SJCRH30 (cell line): Measurements from ENCODE around the gene ZNF780B. TPM values are rescaled to one million over a fixed set of nuclear protein-coding genes. Genes with fewer than 3 reads are reported as not detected.

ENCODE experiments used
- DNase-seq, 2 experiments: peaks; one replicate each; pipeline ENCODE4 v3.0.0-alpha.2; 2015 to 2020
- H3K27ac ChIP-seq: fragments of 250-450 bp; sonication (Bioruptor Pico); 2 replicates; pipeline ENCODE4 v1.5.1; 2020; ENCODE audit warnings: mild to moderate bottlenecking, moderate library complexity
- H3K27me3 ChIP-seq: fragments of 250-450 bp; sonication (Bioruptor Pico); 2 replicates; pipeline ENCODE4 v1.5.1; 2020; ENCODE audit warnings: mild to moderate bottlenecking, moderate library complexity
- H3K36me3 ChIP-seq: fragments of 250-450 bp; sonication (Bioruptor Pico); 2 replicates; pipeline ENCODE4 v1.5.1; 2020; ENCODE audit warnings: mild to moderate bottlenecking, moderate library complexity
- H3K4me1 ChIP-seq: fragments of 250-450 bp; sonication (Bioruptor Pico); 2 replicates; pipeline ENCODE4 v1.5.1; 2020; ENCODE audit warnings: mild to moderate bottlenecking, moderate library complexity
- H3K4me3 ChIP-seq: fragments of 250-450 bp; sonication (Bioruptor Pico); 2 replicates; pipeline ENCODE4 v1.5.1; 2020; ENCODE audit warnings: mild to moderate bottlenecking, moderate library complexity
- H3K9me3 ChIP-seq: fragments of 250-450 bp; sonication (Bioruptor Pico); replicated peaks from 2 replicates; pipeline ENCODE4 v1.5.1; 2020; ENCODE audit warnings: mild to moderate bottlenecking, moderate library complexity
- total RNA-seq: library from RNA; depleted of rRNA; stranded (reverse); fragments of >200 nt; shearing (Covaris generic); gene quantifications from 2 replicates; pipeline ENCODE4 v1.2.3, GENCODE V29; 2014

ZNF780B gene
- total RNA-seq, 1 experiment from 2014 or later: 27.4 TPM

GRCh38 chr19:40006273-40006691, 49.7 kb downstream of the ZNF780B start:
- H3K27ac ChIP-seq: no peak overlapping the region
- DNase-seq: peak in 1 of 2 experiments; percentile 12

DNA sequence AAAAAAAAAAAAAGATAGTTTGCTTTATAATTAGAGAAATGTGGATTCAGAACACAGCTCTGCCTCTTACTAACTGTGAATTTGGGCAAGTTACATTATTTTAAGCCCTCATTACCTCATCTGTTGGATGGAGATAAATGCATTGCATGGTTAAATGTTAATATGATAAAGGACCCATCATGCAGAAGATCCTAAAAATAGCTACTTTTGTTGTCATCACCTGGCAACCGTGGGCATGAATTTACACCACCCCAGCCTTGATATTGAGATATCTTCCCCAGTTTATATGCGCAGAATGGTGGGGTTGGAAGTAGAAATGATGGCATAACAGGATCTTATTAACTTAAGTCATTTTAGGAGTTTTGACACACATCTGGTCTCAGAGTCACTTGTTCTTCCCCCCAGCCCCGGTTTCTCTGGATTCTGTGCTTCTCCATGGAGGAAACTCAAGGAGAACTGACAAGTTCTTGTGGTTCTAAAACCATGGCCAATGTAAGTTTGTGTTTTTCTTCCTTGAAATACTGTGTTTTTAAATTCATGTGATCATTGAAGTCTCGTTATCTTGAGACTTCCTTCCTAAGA, 50.2 kb downstream of the ZNF780B start:
- no peak for DNase-seq
- H3K4me3 ChIP-seq: no peak overlapping the region

More at GRCh38 chr19:40006273-40006691, 49.7 kb downstream of the ZNF780B start:
- H3K27me3 ChIP-seq: no peaks in the 10 kb centered on the region
- no peak overlapping the region for H3K4me3 ChIP-seq
- H3K36me3 ChIP-seq: peaks cover 11% of the 10 kb centered on the region; the same call in 1 of the 2 replicates
- H3K4me1 ChIP-seq: no peaks in the 10 kb centered on the region
- peaks cover 8% of the 10 kb centered on the region for H3K9me3 ChIP-seq

GRCh38 chr19:39998501-39998900, 57.5 kb downstream of the ZNF780B start:
- Histone ChIP-seq H3K27me3 (no peaks in the 10 kb centered on the region), H3K9me3 (no peaks in the 10 kb centered on the region; the same call in none of the 2 replicates), H3K4me1 (peaks cover 9% of the 10 kb centered on the region; the same call in 1 of the 2 replicates), H3K4me3 (no peak overlapping the region), H3K27ac (no peak overlapping the region), H3K36me3 (no peaks in the 10 kb centered on the region)
- no peak for DNase-seq

More for the DNA sequence above, 50.2 kb downstream of the ZNF780B start:
- Histone ChIP-seq H3K27me3 (no peaks in the 10 kb centered on the region), H3K9me3 (peaks cover 8% of the 10 kb centered on the region), H3K27ac (no peak overlapping the region), H3K4me1 (no peaks in the 10 kb centered on the region), H3K36me3 (peaks cover 11% of the 10 kb centered on the region; the same call in 1 of the 2 replicates)

GRCh38 chr19:39997638-39998216, 58.3 kb downstream of the ZNF780B start:
- H3K4me1 ChIP-seq: peaks cover 9% of the 10 kb centered on the region; the same call in 1 of the 2 replicates
- H3K4me3 ChIP-seq: peak overlapping the region; percentile 86
- H3K36me3 ChIP-seq: no peaks in the 10 kb centered on the region
- H3K27me3 ChIP-seq: no peaks in the 10 kb centered on the region
- H3K9me3 ChIP-seq: no peaks in the 10 kb centered on the region; the same call in none of the 2 replicates
- no peak for DNase-seq
- peak overlapping the region; percentile 62 for H3K27ac ChIP-seq

GRCh38 chr19:39996811-39997637, 59.0 kb downstream of the ZNF780B start, which contains the start of gene ZNF546:
Gene ZNF546 (plus strand): TSS chr19:39997060. CDS start chr19:39998327, 1,267 bp downstream.
- peak within 1 kb of the TSS; percentile 62 for H3K27ac ChIP-seq
- no peaks in the 10 kb centered on the region for H3K27me3 ChIP-seq
- peaks cover 9% of the 10 kb centered on the region; the same call in 1 of the 2 replicates for H3K4me1 ChIP-seq
- no peaks in the 10 kb centered on the region for H3K36me3 ChIP-seq
- H3K9me3 ChIP-seq: no peaks in the 10 kb centered on the region; the same call in none of the 2 replicates
- H3K4me3 ChIP-seq: peak within 1 kb of the TSS; percentile 86
- peak; percentile 91 to 93 for DNase-seq

GRCh38 chr19:39996218-39996810, 59.7 kb downstream of the ZNF780B start:
- H3K4me3 ChIP-seq: peak overlapping the region; percentile 86
- DNase-seq: peak; percentile 62 to 76
- no peaks in the 10 kb centered on the region for H3K36me3 ChIP-seq
- no peaks in the 10 kb centered on the region; the same call in none of the 2 replicates for H3K9me3 ChIP-seq
- peak overlapping the region; percentile 62 for H3K27ac ChIP-seq
- H3K27me3 ChIP-seq: no peaks in the 10 kb centered on the region
- H3K4me1 ChIP-seq: peaks cover 9% of the 10 kb centered on the region; the same call in 1 of the 2 replicates

- Histone ChIP-seq H3K4me3 (peak overlapping the region; percentile 86), H3K36me3 (no peaks in the 10 kb centered on the region), H3K9me3 (no peaks in the 10 kb centered on the region; the same call in none of the 2 replicates), H3K27me3 (no peaks in the 10 kb centered on the region), H3K4me1 (peaks cover 9% of the 10 kb centered on the region; the same call in 1 of the 2 replicates), H3K27ac (no peak overlapping the region)
- DNase-seq: no peak
Observed at GRCh38 chr19:39995794-39996193, 60.2 kb downstream of the ZNF780B start.

GRCh38 chr19:39994361-39994760, 61.7 kb downstream of the ZNF780B start:
- peaks cover 9% of the 10 kb centered on the region; the same call in 1 of the 2 replicates for H3K4me1 ChIP-seq
- H3K36me3 ChIP-seq: no peaks in the 10 kb centered on the region
- no peak overlapping the region for H3K27ac ChIP-seq
- no peaks in the 10 kb centered on the region; the same call in none of the 2 replicates for H3K9me3 ChIP-seq
- no peak for DNase-seq
- no peak overlapping the region for H3K4me3 ChIP-seq
- H3K27me3 ChIP-seq: no peaks in the 10 kb centered on the region

GRCh38 chr19:39993605-39994004, 62.4 kb downstream of the ZNF780B start:
- Histone ChIP-seq H3K27ac (no peak overlapping the region), H3K4me3 (no peak overlapping the region), H3K36me3 (no peaks in the 10 kb centered on the region), H3K9me3 (no peaks in the 10 kb centered on the region; the same call in none of the 2 replicates), H3K27me3 (no peaks in the 10 kb centered on the region), H3K4me1 (peaks cover 9% of the 10 kb centered on the region; the same call in 1 of the 2 replicates)
- DNase-seq: no peak

DNA sequence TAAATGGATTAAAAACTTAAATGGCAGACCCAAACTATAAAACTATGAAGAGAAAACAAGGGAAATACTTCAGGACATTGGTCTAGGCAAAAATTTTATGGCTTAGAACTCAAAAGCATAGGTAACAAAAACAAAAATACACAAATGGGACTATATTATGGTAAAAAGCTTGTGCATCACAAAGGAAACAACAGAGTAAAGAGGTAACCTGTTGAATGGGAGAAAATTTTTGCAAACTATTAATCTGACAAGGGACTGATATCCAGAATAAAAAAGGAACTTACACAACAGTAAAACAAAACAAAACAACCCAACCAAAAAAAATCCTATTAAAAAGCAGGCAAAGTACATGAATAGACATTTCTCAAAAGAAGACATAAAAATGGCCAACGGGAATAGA, 68.4 kb downstream of the ZNF780B start:
- no peaks in the 10 kb centered on the region for H3K4me1 ChIP-seq
- H3K27ac ChIP-seq: no peak overlapping the region
- DNase-seq: no peak

GRCh38 chr19:39987167-39987566, 68.9 kb downstream of the ZNF780B start:
- Histone ChIP-seq H3K4me3 (no peak overlapping the region), H3K27me3 (no peaks in the 10 kb centered on the region), H3K4me1 (no peaks in the 10 kb centered on the region), H3K9me3 (peaks cover 17% of the 10 kb centered on the region), H3K27ac (no peak overlapping the region), H3K36me3 (peaks cover 12% of the 10 kb centered on the region)
- no peak for DNase-seq

More for the DNA sequence above, 68.4 kb downstream of the ZNF780B start:
- Histone ChIP-seq H3K4me3 (no peak overlapping the region), H3K27me3 (no peaks in the 10 kb centered on the region), H3K36me3 (peaks cover 7% of the 10 kb centered on the region), H3K9me3 (peaks cover 17% of the 10 kb centered on the region)

DNA sequence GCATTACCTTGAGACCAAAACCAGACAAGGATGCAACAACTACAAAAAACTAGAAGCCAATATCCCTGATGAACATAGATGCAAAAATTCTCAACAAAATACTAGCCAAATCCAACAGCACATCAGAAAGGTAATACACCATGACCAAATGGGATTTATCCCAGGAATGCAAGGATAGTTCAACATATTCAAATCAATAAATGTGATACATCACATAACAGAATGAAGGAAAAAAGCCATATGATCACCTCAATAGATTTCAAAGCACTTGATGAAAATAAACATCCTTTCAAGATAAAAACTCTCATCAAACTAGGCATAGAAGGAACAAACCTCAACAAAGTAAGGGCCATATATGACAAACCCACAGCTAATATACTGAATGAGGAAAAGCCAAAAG, 69.4 kb downstream of the ZNF780B start:
- Histone ChIP-seq H3K36me3 (peaks cover 16% of the 10 kb centered on the region), H3K27me3 (no peaks in the 10 kb centered on the region), H3K4me3 (no peak overlapping the region), H3K27ac (no peak overlapping the region), H3K4me1 (no peaks in the 10 kb centered on the region), H3K9me3 (peaks cover 17% of the 10 kb centered on the region)
- DNase-seq: no peak

- Histone ChIP-seq H3K9me3 (peaks cover 17% of the 10 kb centered on the region), H3K4me3 (no peak overlapping the region), H3K4me1 (no peaks in the 10 kb centered on the region), H3K27ac (no peak overlapping the region), H3K27me3 (no peaks in the 10 kb centered on the region), H3K36me3 (peaks cover 44% of the 10 kb centered on the region)
- no peak for DNase-seq
Observed at GRCh38 chr19:39983695-39984300, 72.2 kb downstream of the ZNF780B start.

DNA sequence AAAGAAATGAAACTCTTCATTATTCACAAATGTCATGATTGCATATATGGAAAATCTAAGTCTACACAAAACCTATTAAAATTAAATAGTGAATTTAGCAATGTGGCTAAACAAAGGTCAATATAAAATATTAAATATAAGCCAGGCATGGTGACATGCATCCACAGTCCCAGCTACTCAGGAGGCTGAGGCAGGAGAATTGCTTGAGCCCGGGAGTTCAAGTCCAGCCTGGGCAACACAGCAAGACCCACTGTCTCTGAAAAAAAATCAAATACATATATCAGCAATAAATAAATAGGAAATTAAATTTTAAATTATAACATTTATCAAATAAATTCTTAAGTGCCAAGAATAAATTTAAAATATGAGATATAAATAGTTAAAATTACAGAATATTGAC, 73.1 kb downstream of the ZNF780B start:
- Histone ChIP-seq H3K36me3 (peaks cover 53% of the 10 kb centered on the region), H3K4me1 (no peaks in the 10 kb centered on the region)
- DNase-seq: no peak

More for the DNA sequence above, 73.1 kb downstream of the ZNF780B start:
- H3K27me3 ChIP-seq: no peaks in the 10 kb centered on the region
- H3K27ac ChIP-seq: no peak overlapping the region
- H3K9me3 ChIP-seq: peaks cover 17% of the 10 kb centered on the region
- H3K4me3 ChIP-seq: no peak overlapping the region
